ENCODE data around the gene FABP1.

DNA sequence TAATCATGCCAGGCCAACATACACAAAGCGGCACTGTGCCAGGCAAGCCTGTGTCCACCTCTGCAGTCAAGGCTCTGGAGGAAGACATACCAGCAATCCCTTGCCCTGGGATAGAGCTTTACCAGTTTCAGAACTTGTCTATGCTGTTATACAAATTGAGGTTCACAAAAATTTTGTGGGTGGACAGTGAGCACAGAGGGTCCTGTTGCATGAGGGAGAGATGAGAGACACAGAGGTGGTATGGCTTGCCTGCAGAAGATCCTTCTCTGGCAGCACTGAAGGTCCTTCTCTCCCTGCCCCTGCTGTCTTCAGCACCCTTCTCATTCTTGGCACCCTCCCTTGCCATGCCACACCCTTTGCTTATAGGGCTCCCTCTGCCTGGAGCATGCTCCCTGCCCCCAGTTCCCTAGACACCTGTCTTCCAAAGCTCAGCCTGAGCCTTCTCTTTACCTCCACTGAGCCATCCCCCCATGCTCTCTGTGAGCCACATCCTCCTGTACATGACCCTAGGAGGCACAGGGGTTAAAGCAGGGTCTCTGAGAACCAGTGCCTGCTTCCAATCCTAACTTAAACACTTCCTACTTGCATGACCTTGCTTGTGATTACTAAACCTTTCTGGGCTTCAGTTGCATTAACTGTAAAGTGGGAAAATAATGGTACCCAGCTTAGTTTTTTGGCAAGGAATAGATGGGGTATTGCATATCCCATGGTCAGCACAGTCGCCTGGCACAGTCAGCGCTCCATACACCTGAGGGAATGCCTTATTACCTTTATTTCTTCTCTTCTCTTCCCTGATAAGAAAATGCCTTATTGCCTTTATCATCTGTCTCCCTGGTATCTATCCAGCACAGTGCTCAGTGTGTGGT, 857 bp downstream of the FABP1 start:
- TF ChIP-seq POLR2AphosphoS5 (IDR thresholded peaks at IDR 0.05; ENCODE audit: low read depth, low read length) (no peak), POLR2A (IDR thresholded peaks at IDR 0.05; ENCODE audit: low read depth, low read length) (no peak)
